Astrocyte of the spinal cord (primary cell): ENCODE measurements around the gene ACOX2.

Experiments
- DNase-seq: peaks from one replicate; pipeline ENCODE4 v3.0.0; 2011; ENCODE audit warnings: low read depth, low spot score
- H3K4me3 ChIP-seq: 2 replicates; pipeline ENCODE4 v1.5.1; 2011; ENCODE audit warnings: low read depth, mild to moderate bottlenecking, low read length, moderate library complexity
- in situ Hi-C: cut with HindIII; loops from 2 replicates; pipeline ENCODE4 v1.10.0; 2017; ENCODE audit warnings: low sequenced_read_pairs
- TF ChIP-seq, protein P1 (sequence below): IDR thresholded peaks from 2 replicates; pipeline ENCODE4 v1.5.1; 2012; ENCODE audit warnings: low read depth, mild to moderate bottlenecking, low read length, inconsistent platforms

The ACOX2 gene

GRCh38 chr3:58567251-58567515, 30.2 kb upstream of the ACOX2 start:
- in situ Hi-C loops: no loop called here
- DNase-seq: no peak
- H3K4me3 ChIP-seq: no peak overlapping the region
- TF ChIP-seq, protein P1, sequence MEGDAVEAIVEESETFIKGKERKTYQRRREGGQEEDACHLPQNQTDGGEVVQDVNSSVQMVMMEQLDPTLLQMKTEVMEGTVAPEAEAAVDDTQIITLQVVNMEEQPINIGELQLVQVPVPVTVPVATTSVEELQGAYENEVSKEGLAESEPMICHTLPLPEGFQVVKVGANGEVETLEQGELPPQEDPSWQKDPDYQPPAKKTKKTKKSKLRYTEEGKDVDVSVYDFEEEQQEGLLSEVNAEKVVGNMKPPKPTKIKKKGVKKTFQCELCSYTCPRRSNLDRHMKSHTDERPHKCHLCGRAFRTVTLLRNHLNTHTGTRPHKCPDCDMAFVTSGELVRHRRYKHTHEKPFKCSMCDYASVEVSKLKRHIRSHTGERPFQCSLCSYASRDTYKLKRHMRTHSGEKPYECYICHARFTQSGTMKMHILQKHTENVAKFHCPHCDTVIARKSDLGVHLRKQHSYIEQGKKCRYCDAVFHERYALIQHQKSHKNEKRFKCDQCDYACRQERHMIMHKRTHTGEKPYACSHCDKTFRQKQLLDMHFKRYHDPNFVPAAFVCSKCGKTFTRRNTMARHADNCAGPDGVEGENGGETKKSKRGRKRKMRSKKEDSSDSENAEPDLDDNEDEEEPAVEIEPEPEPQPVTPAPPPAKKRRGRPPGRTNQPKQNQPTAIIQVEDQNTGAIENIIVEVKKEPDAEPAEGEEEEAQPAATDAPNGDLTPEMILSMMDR: no peak

DNA sequence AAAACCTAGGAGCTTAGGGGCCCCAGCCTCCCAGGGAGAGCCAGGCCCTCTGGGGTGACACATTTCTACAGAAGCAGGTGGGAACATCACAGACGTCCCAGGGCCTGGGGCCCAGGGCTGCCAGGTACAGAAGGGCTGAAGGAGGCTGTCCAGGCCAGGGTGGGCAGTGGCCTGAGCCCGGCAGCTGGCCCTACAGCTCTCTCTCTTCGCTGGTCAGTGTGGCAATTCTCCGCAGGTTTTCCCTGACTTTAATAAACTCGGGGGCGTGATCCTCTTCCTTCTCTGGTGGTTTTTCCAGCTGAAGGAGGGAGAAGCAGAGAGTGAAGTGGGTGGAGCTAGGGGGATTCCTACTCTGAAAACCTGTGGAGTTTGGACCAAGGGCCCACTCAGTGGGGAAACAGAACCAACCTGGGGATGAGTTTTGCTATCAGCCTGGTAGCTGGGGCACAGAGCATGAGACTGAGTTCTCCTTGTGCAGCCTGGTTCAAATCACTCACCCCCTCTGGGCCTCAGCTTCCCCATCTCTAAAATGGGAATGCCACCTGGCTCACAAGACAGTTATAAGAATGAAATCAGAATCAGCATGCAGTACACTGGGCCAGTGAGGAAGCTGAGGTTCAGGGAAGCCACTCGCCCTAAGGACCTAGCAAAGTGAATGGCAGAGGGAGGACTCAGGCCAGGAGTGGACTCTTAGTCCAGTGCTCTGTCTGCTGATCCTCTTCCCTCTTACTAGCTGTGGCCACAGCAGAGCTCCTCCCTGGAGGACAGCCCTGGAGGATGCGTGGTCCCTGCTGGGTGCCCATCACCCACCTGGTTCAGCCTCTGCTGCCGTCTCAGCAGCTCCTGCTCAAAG, 29.6 kb upstream of the ACOX2 start:
- no peak for DNase-seq
- TF ChIP-seq, protein P1: no peak
- in situ Hi-C loops: no loop called here

DNA sequence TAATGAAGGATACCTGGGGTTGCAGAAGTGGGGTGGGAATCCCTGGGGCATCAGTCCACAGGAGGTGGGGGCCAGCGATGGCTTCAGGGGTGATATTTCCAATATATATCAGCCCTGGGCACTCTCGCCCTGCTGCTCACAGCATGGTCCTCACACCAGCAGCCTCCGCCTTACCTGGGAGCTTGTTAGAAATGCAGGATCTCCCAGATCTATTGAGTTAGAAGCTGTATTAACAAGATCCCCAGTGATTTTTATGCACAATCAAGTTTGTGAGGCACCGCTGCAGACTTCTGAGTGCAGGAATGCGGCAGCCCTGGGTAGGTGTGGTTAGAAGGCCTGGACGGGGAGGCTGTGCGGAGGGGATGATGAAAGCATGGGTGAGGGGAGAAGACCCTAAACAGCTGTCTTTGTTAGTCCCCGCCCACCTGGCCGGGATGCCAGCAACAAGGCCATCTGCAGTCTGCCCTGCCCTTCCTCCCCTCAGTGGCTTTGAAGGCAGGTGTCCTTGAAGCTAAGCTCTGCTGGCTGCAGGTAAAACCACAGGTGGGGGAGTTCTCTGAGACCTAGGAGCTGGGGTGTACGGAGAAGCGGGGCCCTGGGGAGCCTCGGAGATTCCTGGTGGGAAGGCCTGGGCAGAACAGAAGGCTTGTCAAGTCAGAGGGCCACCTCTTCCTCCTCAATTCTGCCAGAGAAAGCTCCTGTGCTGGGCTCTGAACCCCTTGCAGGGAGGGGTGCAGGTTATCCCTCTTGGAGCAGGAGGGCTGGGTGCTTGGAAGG, 28.8 kb upstream of the ACOX2 start:
- in situ Hi-C loops: no loop called here
- no peak overlapping the region for H3K4me3 ChIP-seq
- TF ChIP-seq, protein P1: no peak
- no peak for DNase-seq

More for the DNA sequence above, 29.6 kb upstream of the ACOX2 start:
- no peak overlapping the region for H3K4me3 ChIP-seq

GRCh38 chr3:58564456-58565160, 27.6 kb upstream of the ACOX2 start:
- TF ChIP-seq, protein P1: no peak
- in situ Hi-C loops: no loop called here
- DNase-seq: peak; percentile 75
- H3K4me3 ChIP-seq: no peak overlapping the region

DNA sequence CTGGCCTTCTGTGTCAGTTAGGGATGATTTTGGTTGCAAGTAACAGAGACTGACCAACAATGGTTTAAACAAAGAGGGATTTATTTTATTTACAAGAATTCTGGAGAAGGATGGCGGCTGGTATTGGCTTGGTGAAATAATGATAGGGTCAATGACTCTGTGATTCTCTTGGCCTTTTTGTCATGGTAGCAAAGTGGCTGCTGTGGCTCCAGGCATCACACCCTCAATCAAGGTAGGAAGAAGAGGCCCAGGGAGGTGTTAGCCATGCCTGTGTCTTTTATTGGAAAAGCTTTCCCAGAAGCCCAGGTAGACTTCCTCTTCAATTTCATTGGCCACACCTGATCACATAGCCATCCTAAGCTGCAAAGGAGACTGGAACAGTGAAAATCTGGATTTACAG, 27.1 kb upstream of the ACOX2 start:
- TF ChIP-seq, protein P1: no peak

DNA sequence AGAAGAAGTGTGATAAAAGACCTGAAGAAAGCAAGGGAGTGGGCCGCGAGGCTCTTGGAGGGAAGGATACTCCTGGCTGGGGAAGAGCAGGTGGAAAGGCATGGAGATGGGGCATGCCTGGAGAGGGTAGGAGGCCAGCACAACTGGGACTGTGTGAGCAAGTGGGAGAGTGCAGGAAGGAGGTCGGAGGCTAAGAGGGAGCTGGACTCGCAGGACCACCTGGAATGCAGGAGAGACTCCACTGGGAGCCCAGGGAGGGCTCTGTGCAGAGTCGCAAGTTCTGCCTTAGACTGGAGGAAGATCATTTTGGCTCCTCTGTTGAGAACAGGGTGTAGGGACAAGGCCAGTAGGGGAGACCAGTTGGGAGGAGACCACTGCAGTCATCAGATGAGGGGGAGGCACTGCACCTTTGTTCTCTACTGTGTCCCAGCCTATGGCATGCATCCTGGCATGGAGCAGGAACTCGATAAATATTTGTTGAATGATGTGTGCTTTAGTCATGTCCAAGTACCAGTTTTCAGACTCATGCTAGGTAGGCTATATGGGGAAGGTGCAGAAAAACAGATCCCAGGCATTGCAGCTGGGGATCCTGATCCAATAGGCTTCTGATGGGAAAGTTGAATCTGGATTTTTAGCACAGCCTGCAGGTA, 26.5 kb upstream of the ACOX2 start:
- in situ Hi-C loops: no loop called here
- H3K4me3 ChIP-seq: no peak overlapping the region

More for the DNA sequence above, 27.1 kb upstream of the ACOX2 start:
- in situ Hi-C loops: no loop called here
- no peak overlapping the region for H3K4me3 ChIP-seq
- DNase-seq: no peak

More for the DNA sequence above, 26.5 kb upstream of the ACOX2 start:
- TF ChIP-seq, protein P1: no peak
- DNase-seq: no peak
